Motor neuron (in vitro differentiated cells): ENCODE measurements around the gene ST3GAL4. TPM values are rescaled to one million over a fixed set of nuclear protein-coding genes. Genes with fewer than 3 reads are reported as not detected.
"Not testable (repeated sequence)": the region's sequence is repeated elsewhere in the genome, so short reads cannot be mapped to it uniquely, and the experiment has no call there.

Experiments
- ATAC-seq, 8 experiments: fragments of 200-7000 bp; cut with Tn5 transposase; replicated peaks in 6 of 8; 2 replicates each; pipeline ENCODE4 v1.8.0; 2021; ENCODE audit warnings: mild to moderate bottlenecking in 8 of 8, moderate library complexity in 8 of 8
- H3K27ac ChIP-seq, 2 donors: fragments of 250-450 bp; sonication (Bioruptor Pico); 2 replicates each; pipeline ENCODE4 v1.9.0; 2021; ENCODE audit warnings: antibody characterized with exemption in 2 of 2, mild to moderate bottlenecking in 2 of 2, moderate library complexity in 1 of 2
- H3K4me1 ChIP-seq, 2 donors: fragments of 250-450 bp; sonication (Bioruptor Pico); replicated peaks in 1 of 2; 2 replicates each; pipeline ENCODE4 v1.6.1; 2021; ENCODE audit warnings: antibody characterized with exemption in 2 of 2, mild to moderate bottlenecking in 2 of 2, moderate library complexity in 1 of 2
- H3K4me3 ChIP-seq, 5 donors: fragments of 250-450 bp; sonication (Bioruptor Pico); 2 replicates each; pipeline ENCODE4 v1.9.0; 2021; ENCODE audit warnings: antibody characterized with exemption in 5 of 5, mild to moderate bottlenecking in 5 of 5, moderate library complexity in 4 of 5
- whole genome bisulfite sequencing, 10 experiments: fragments of 450-650 bp; shearing (Covaris generic); methylation state at CpG; one replicate each; pipeline ENCODE4 v1.0.0; 2022; 5-methylcytosine and 5-hydroxymethylcytosine counted together
- in situ Hi-C, 9 experiments: fragments of 400-800 bp; cut with MboI; loops; one replicate each; pipeline ENCODE4 v1.15.0; 2021; ENCODE audit warnings: low sequenced_read_pairs in 9 of 9, low pct_unique_long_range_greater_than_20kb in 2 of 9; ENCODE audit not compliant: unreplicated experiment in 9 of 9
- total RNA-seq, 8 experiments: library from RNA; unstranded; fragments of 300-600 nt; gene quantifications; 2 replicates each; pipeline versions ENCODE4 v1.2.3 to v1.2.4, GENCODE V29; 2022

The ST3GAL4 gene
- total RNA-seq, 8 experiments from 2014 or later = 5.6 to 98.9 (median 11.3) TPM

- 73 to 100% (median 89%) methylated on average over 3 to 7 of the region's 7 CpGs; no CpG with 5 or more reads in 1 of the 10 experiments for WGBS, 10 experiments
- no peaks in the 10 kb centered on the region for H3K4me1 ChIP-seq
- ATAC-seq = no peak
- no peak overlapping the region for H3K27ac ChIP-seq
- no peak overlapping the region for H3K4me3 ChIP-seq
- in situ Hi-C loops = no loop called here
Measured at GRCh38 chr11:126375726-126376125, 20.2 kb downstream of the ST3GAL4 start.

GRCh38 chr11:126378763-126379162, 23.3 kb downstream of the ST3GAL4 start:
- WGBS, 10 experiments = 75 to 100% (median 92%) methylated on average over 1 to 4 of the region's 4 CpGs; no CpG with 5 or more reads in 1 of the 10 experiments
- no peak for ATAC-seq
- Histone ChIP-seq H3K27ac (no peak overlapping the region), H3K4me1 (no peaks in the 10 kb centered on the region), H3K4me3 (no peak overlapping the region)
- in situ Hi-C loops = no loop called here

DNA sequence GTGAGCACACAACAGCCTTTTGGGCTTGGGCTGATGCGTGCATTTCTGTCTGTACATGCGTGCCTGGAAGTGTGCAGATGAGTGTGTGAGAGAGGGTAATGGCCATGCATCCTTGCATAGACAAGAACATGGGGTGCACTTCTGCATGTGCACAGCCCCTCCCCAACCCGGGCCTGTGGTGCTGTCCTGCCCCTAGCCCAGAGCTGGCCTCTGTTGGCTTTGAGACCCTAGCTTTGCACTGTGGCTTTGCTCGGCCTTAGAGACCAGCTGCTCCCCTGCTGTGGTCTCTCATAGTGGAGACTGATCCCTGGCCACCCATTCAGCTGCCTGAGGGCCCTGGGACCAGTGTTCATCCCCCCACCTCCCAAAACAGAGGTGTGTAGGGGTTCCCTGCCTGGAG, 25.4 kb downstream of the ST3GAL4 start:
- ATAC-seq = no peak
- Histone ChIP-seq H3K4me3 (no peak overlapping the region), H3K4me1 (no peaks in the 10 kb centered on the region), H3K27ac (no peak overlapping the region)
- WGBS, 10 experiments = 100% methylated on average over 1 of the region's 4 CpGs; no CpG with 5 or more reads in 9 of the 10 experiments
- in situ Hi-C loops = no loop called here

DNA sequence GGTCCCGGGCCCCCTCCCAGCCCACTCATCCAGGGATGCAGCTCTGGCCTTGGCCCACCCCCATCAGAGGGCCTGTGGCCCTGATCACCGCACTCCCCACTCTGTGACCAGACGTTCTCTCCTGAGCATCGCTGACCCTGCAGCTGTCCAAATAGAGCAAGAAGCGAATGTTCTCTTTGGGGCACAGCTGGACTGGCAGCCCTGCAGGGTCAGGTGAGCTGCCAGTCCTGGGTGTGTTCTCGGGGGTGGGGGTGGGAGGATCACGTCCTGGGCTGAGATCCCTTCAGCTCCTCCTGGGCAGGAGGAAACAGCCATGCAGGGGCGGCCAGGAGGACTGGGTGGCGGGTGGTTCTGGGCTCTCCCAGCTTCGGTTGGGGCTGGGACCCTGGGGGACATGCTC, 26.5 kb downstream of the ST3GAL4 start:
- H3K27ac ChIP-seq, H3K4me3 ChIP-seq, in situ Hi-C loops, H3K4me1 ChIP-seq: not testable (repeated sequence)
- peak in 1 of 8 experiments; percentile 14 for ATAC-seq
- WGBS, 10 experiments = no CpG with 5 or more reads among the region's 10 CpGs

- H3K27ac ChIP-seq, H3K4me1 ChIP-seq, ATAC-seq, in situ Hi-C loops, H3K4me3 ChIP-seq: not testable (repeated sequence)
- 100% methylated on average over 1 of the region's 4 CpGs; no CpG with 5 or more reads in 9 of the 10 experiments for WGBS, 10 experiments
Measured at GRCh38 chr11:126382641-126383040, 27.2 kb downstream of the ST3GAL4 start.

GRCh38 chr11:126383339-126384335, 28.2 kb downstream of the ST3GAL4 start:
- 71 to 100% (median 85%) methylated on average over 1 to 7 of the region's 20 CpGs; no CpG with 5 or more reads in 5 of the 10 experiments for WGBS, 10 experiments
- Histone ChIP-seq H3K27ac (no peak overlapping the region), H3K4me1 (no peaks in the 10 kb centered on the region), H3K4me3 (no peak overlapping the region)
- ATAC-seq = peak in 6 of 8 experiments; percentile 7 to 54 (median 36)
- in situ Hi-C loops = no loop called here

GRCh38 chr11:126384449-126385070, 29.1 kb downstream of the ST3GAL4 start:
- in situ Hi-C loops = no loop called here
- Histone ChIP-seq H3K4me3 (no peak overlapping the region), H3K4me1 (no peaks in the 10 kb centered on the region), H3K27ac (no peak overlapping the region)
- peak in 3 of 8 experiments; percentile 52 to 68 (median 54) for ATAC-seq
- 80 to 100% (median 100%) methylated on average over 1 to 2 of the region's 9 CpGs; no CpG with 5 or more reads in 4 of the 10 experiments for WGBS, 10 experiments

GRCh38 chr11:126385991-126386728, 30.7 kb downstream of the ST3GAL4 start:
- H3K4me3 ChIP-seq = no peak overlapping the region
- in situ Hi-C loops = no loop called here
- H3K27ac ChIP-seq = no peak overlapping the region
- no peak for ATAC-seq
- 79 to 100% (median 80%) methylated on average over 2 to 4 of the region's 8 CpGs; no CpG with 5 or more reads in 5 of the 10 experiments for WGBS, 10 experiments
- H3K4me1 ChIP-seq = no peaks in the 10 kb centered on the region

GRCh38 chr11:126386729-126387071, 31.2 kb downstream of the ST3GAL4 start:
- H3K4me3 ChIP-seq, in situ Hi-C loops, H3K4me1 ChIP-seq, H3K27ac ChIP-seq: not testable (repeated sequence)
- 40 to 42% methylated on average over 2 of the region's 5 CpGs; no CpG with 5 or more reads in 8 of the 10 experiments for WGBS, 10 experiments
- peak in 1 of 8 experiments; percentile 13 for ATAC-seq

GRCh38 chr11:126387857-126388256, 32.4 kb downstream of the ST3GAL4 start:
- peak in 1 of 8 experiments; percentile 1 for ATAC-seq
- H3K27ac ChIP-seq = no peak overlapping the region
- in situ Hi-C loops = no loop called here
- no peaks in the 10 kb centered on the region for H3K4me1 ChIP-seq
- WGBS, 10 experiments = 12 to 88% (median 71%) methylated on average over 3 to 5 of the region's 5 CpGs; no CpG with 5 or more reads in 2 of the 10 experiments
- H3K4me3 ChIP-seq = no peak overlapping the region

DNA sequence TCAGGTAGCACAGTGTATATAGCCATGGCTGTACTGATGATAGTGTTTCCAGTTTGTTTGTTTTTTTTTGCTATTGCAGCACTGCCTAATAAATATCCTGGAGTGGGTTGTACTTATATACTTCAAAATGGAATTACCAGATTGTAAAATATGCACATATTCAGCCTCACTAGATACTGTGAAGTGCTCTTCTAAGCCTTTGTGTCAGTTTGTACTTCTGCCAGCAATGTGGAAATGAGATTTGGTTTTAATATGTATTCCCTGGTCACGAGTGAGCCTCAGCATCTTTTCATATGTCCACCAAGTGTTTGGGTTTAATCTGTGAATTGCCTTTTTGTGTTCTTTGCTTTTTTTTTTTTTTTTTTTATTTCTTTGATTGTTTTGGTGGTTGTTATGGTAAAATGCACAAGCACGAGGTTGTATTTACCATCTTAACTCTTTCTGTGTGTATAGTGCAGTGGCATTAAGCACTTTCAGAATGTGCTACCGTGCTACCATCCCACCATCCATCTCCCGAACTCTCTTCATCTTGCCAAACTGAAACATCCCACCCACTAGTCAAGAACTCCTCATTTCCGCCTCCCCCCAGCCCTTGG, 34.9 kb downstream of the ST3GAL4 start:
- in situ Hi-C loops = no loop called here
- 12 to 89% (median 55%) methylated on average over 3 to 5 of the region's 5 CpGs; no CpG with 5 or more reads in 3 of the 10 experiments for WGBS, 10 experiments
- no peak overlapping the region for H3K4me3 ChIP-seq
- peak in 5 of 8 experiments; percentile 33 to 83 (median 79) for ATAC-seq
- H3K27ac ChIP-seq = no peak overlapping the region
- no peaks in the 10 kb centered on the region for H3K4me1 ChIP-seq

- in situ Hi-C loops = no loop called here
- Histone ChIP-seq H3K4me3 (no peak overlapping the region), H3K4me1 (no peaks in the 10 kb centered on the region), H3K27ac (no peak overlapping the region)
- 60 to 100% (median 92%) methylated on average over 1 to 4 of the region's 7 CpGs; no CpG with 5 or more reads in 2 of the 10 experiments for WGBS, 10 experiments
- ATAC-seq = peak in 5 of 8 experiments; percentile 13 to 32 (median 14)
Measured at GRCh38 chr11:126391286-126391954, 35.9 kb downstream of the ST3GAL4 start.
